IMR-90 (cell line): ENCODE data around the gene HYAL2. TPM values are rescaled to one million over a fixed set of nuclear protein-coding genes. Genes with fewer than 3 reads are reported as not detected.

Source experiments
- ATAC-seq: fragments of 200-7000 bp; cut with Tn5 transposase; 2 replicates; pipeline ENCODE4 v1.9.1; 2020; ENCODE audit warnings: low read depth, mild to moderate bottlenecking, moderate library complexity
- BruUV-seq: library from RNA; stranded (reverse); fragments of 400-500 nt; replicated peaks from 2 replicates; lab custom pipeline; 2021; lab: Mats Ljungman, UMichigan
- CTCF ChIA-PET: fragments of 300-600 bp; formaldehyde crosslinking; extraction: SDS; loops from one replicate; lab custom pipeline; 2021; ENCODE audit warnings: antibody characterized with exemption; lab: Yijun Ruan, JAX
- POLR2A ChIA-PET: fragments of 300-600 bp; sonication (Branson Sonifier 250); formaldehyde crosslinking; loops from one replicate; lab custom pipeline; 2022; ENCODE audit warnings: antibody characterized with exemption; ENCODE audit not compliant: unreplicated experiment; lab: Charles Lee
- DNase-seq: peaks from one replicate; pipeline ENCODE4 v3.0.0; 2013
- H2AFZ ChIP-seq: replicated peaks from 2 replicates; pipeline ENCODE3; 2013; ENCODE audit warnings: low read length, mild to moderate bottlenecking; ENCODE audit not compliant: poor library complexity
- H2AK5ac ChIP-seq: 2 replicates; pipeline ENCODE4 v1.6.1; 2013; ENCODE audit warnings: low read depth, low read length, inconsistent platforms
- H2AK9ac ChIP-seq: replicated peaks from 2 replicates; pipeline ENCODE3; 2013; ENCODE audit warnings: mild to moderate bottlenecking, low read depth, low read length, moderate library complexity; ENCODE audit not compliant: poor library complexity
- H2BK120ac ChIP-seq: 2 replicates; pipeline ENCODE4 v1.6.1; 2013; ENCODE audit warnings: low read depth, low read length, inconsistent platforms
- H2BK15ac ChIP-seq: 3 replicates; pipeline ENCODE4 v1.6.1; 2013; ENCODE audit warnings: low read depth, low read length, inconsistent platforms
- H2BK20ac ChIP-seq: 2 replicates; pipeline ENCODE4 v1.6.1; 2013; ENCODE audit warnings: low read depth, mild to moderate bottlenecking, inconsistent platforms, low read length, moderate library complexity
- H2BK5ac ChIP-seq: 2 replicates; pipeline ENCODE4 v1.6.1; 2013; ENCODE audit warnings: mild to moderate bottlenecking, low read depth, low read length, inconsistent platforms; ENCODE audit not compliant: poor library complexity, severe bottlenecking
- H3K14ac ChIP-seq: replicated peaks from 2 replicates; pipeline ENCODE4 v1.6.1; 2013; ENCODE audit warnings: low read depth, low read length, inconsistent platforms
- H3K18ac ChIP-seq: 2 replicates; pipeline ENCODE4 v1.6.1; 2013; ENCODE audit warnings: low read depth, low read length, control low read depth
- H3K23ac ChIP-seq: 2 replicates; pipeline ENCODE4 v1.6.1; 2013; ENCODE audit warnings: low read depth, low read length, inconsistent platforms
- H3K27ac ChIP-seq: 2 replicates; pipeline ENCODE4 v1.5.1; 2013; ENCODE audit warnings: mild to moderate bottlenecking, control low read depth, low read length; ENCODE audit not compliant: insufficient read depth
- H3K27me3 ChIP-seq: 2 replicates; pipeline ENCODE4 v1.6.1; 2013; ENCODE audit warnings: low read length; ENCODE audit not compliant: control insufficient read depth, insufficient read depth
- H3K36me3 ChIP-seq: 2 replicates; pipeline ENCODE4 v1.6.1; 2013; ENCODE audit warnings: low read length, mixed read lengths; ENCODE audit not compliant: control insufficient read depth, insufficient read depth
- H3K4ac ChIP-seq: 2 replicates; pipeline ENCODE4 v1.6.1; 2013; ENCODE audit warnings: low read depth, low read length, inconsistent platforms
- H3K4me1 ChIP-seq: 2 replicates; pipeline ENCODE4 v1.6.1; 2013; ENCODE audit warnings: low read length, mixed read lengths; ENCODE audit not compliant: control insufficient read depth, insufficient read depth
- H3K4me2 ChIP-seq: 2 replicates; pipeline ENCODE4 v1.6.1; 2013; ENCODE audit warnings: low read depth, mild to moderate bottlenecking, control low read depth, low read length, moderate library complexity
- H3K4me3 ChIP-seq: 2 replicates; pipeline ENCODE4 v1.5.1; 2013; ENCODE audit warnings: low read depth, mild to moderate bottlenecking, control low read depth, low read length, moderate library complexity; ENCODE audit not compliant: insufficient read depth
- H3K56ac ChIP-seq: 2 replicates; pipeline ENCODE4 v1.6.1; 2013; ENCODE audit warnings: low read length, inconsistent platforms; ENCODE audit not compliant: insufficient read depth; ENCODE audit errors: extremely low read depth
- H3K79me1 ChIP-seq, 2 experiments: 2 replicates each; pipeline ENCODE4 v1.6.1; 2013; ENCODE audit warnings: low read length in 2 of 2, inconsistent platforms in 1 of 2, low read depth in 1 of 2
- H3K9ac ChIP-seq: 2 replicates; pipeline ENCODE4 v1.6.1; 2013; ENCODE audit warnings: low read depth, low read length, control low read depth
- H3K9me1 ChIP-seq: 2 replicates; pipeline ENCODE4 v1.6.1; 2013; ENCODE audit warnings: low read length, inconsistent platforms; ENCODE audit not compliant: insufficient read depth
- H3K9me3 ChIP-seq: 2 replicates; pipeline ENCODE4 v1.6.1; 2013; ENCODE audit warnings: low read length; ENCODE audit not compliant: control insufficient read depth, insufficient read depth
- H4K20me1 ChIP-seq: 2 replicates; pipeline ENCODE4 v1.6.1; 2013; ENCODE audit warnings: low read length, inconsistent platforms; ENCODE audit not compliant: insufficient read depth
- H4K5ac ChIP-seq: 2 replicates; pipeline ENCODE4 v1.6.1; 2013; ENCODE audit warnings: mild to moderate bottlenecking, low read depth, low read length, control low read depth
- H4K8ac ChIP-seq, 2 experiments: 2 replicates each; pipeline ENCODE4 v1.6.1; 2013; ENCODE audit warnings: low read depth in 2 of 2, low read length in 2 of 2, control low read depth in 1 of 2, inconsistent platforms in 1 of 2
- H4K91ac ChIP-seq: 2 replicates; pipeline ENCODE4 v1.6.1; 2013; ENCODE audit warnings: low read depth, low read length, inconsistent platforms; ENCODE audit not compliant: insufficient read depth
- BHLHE40 ChIP-seq: fragments of 150-350 bp; IDR thresholded peaks from 2 replicates; pipeline ENCODE4 v1.6.1; 2016; ENCODE audit warnings: mild to moderate bottlenecking, low read depth, low read length
- CEBPB ChIP-seq: IDR thresholded peaks from 2 replicates; pipeline ENCODE4 v1.6.1; 2012; ENCODE audit warnings: low read depth, low read length, improper control_type of control experiment
- CTCF ChIP-seq: conservative IDR thresholded peaks from 2 replicates; pipeline ENCODE4 v1.5.1; 2012; ENCODE audit warnings: mild to moderate bottlenecking, low read depth, low read length, improper control_type of control experiment
- MAFK ChIP-seq: IDR thresholded peaks from 2 replicates; pipeline ENCODE4 v1.6.1; 2012; ENCODE audit warnings: low read depth, low read length, improper control_type of control experiment
- MAZ ChIP-seq: IDR thresholded peaks from 2 replicates; pipeline ENCODE4 v1.6.1; 2012; ENCODE audit warnings: low read depth, mild to moderate bottlenecking, low read length, improper control_type of control experiment, moderate library complexity, borderline replicate concordance
- MXI1 ChIP-seq: IDR thresholded peaks from 2 replicates; pipeline ENCODE4 v1.6.1; 2012; ENCODE audit warnings: low read depth, mild to moderate bottlenecking, low read length, moderate library complexity, borderline replicate concordance
- NFE2L2 ChIP-seq: fragments of 150-350 bp; IDR thresholded peaks from 2 replicates; pipeline ENCODE4 v1.6.1; 2016; ENCODE audit warnings: low read depth, mild to moderate bottlenecking, low read length
- POLR2A ChIP-seq: IDR thresholded peaks from 2 replicates; pipeline ENCODE4 v1.6.1; 2012; ENCODE audit warnings: mild to moderate bottlenecking, low read depth, low read length
- RAD21 ChIP-seq: IDR thresholded peaks from 2 replicates; pipeline ENCODE4 v1.6.1; 2012; ENCODE audit warnings: low read length, improper control_type of control experiment
- RCOR1 ChIP-seq: IDR thresholded peaks from 2 replicates; pipeline ENCODE4 v1.6.1; 2012; ENCODE audit warnings: mild to moderate bottlenecking, low read length, improper control_type of control experiment; ENCODE audit not compliant: insufficient replicate concordance
- RFX5 ChIP-seq: IDR thresholded peaks from 2 replicates; pipeline ENCODE4 v1.8.0; 2012; ENCODE audit warnings: low read depth, mild to moderate bottlenecking, low read length, moderate library complexity
- USF2 ChIP-seq: fragments of 150-350 bp; IDR thresholded peaks from 2 replicates; pipeline ENCODE4 v1.6.1; 2017; ENCODE audit warnings: mild to moderate bottlenecking, antibody characterized with exemption, low read length, low read depth
- WGBS, 2 experiments: methylation state at CpG; one replicate each; pipeline versions ENCODE4 v1.1.5 to v1.1.7; 2013; ENCODE audit warnings: missing lambda C conversion rate in 2 of 2; ENCODE audit not compliant: insufficient read length in 1 of 2; ENCODE audit errors: extremely low coverage in 2 of 2; 5-methylcytosine and 5-hydroxymethylcytosine counted together
- dilution Hi-C: fragments of 300-500 bp; cut with HindIII; formaldehyde crosslinking; loops from one replicate; pipeline ENCODE4 v1.14.3; 2018; ENCODE audit warnings: low sequenced_read_pairs; ENCODE audit not compliant: unreplicated experiment
- in situ Hi-C: fragments of 300-500 bp; cut with MboI; formaldehyde crosslinking; loops from 3 replicates; pipeline ENCODE4 v1.14.3; 2019; ENCODE audit warnings: low sequenced_read_pairs, inconsistent platforms, mixed read lengths
- intact Hi-C: fragments of 100-400 bp; cut with micrococcal nuclease; formaldehyde crosslinking; loops from 2 replicates; pipeline ENCODE4 v1.10.0; 2022
- polyA plus RNA-seq, 3 experiments: library from polyadenylated mRNA; depleted of rRNA; stranded (reverse); fragments of >200 nt; gene quantifications; 2 replicates each; pipeline ENCODE4 v1.2.3, GENCODE V29; 2012; ENCODE audit warnings: low replicate concordance in 1 of 3
- total RNA-seq: library from RNA; depleted of rRNA; stranded (reverse); fragments of >200 nt; gene quantifications from 2 replicates; pipeline ENCODE4 v1.2.3, GENCODE V29; 2012
- TF ChIP-seq, protein P1 (sequence below): fragments of 150-350 bp; IDR thresholded peaks from 2 replicates; pipeline ENCODE4 v1.6.1; 2016; ENCODE audit warnings: low read depth, mild to moderate bottlenecking, low read length, moderate library complexity, borderline replicate concordance

HYAL2 gene
- total and polyA plus RNA-seq, 2 of the 4 experiments (the other 2 are of a cell fraction) = 56.8 to 104 TPM

DNA sequence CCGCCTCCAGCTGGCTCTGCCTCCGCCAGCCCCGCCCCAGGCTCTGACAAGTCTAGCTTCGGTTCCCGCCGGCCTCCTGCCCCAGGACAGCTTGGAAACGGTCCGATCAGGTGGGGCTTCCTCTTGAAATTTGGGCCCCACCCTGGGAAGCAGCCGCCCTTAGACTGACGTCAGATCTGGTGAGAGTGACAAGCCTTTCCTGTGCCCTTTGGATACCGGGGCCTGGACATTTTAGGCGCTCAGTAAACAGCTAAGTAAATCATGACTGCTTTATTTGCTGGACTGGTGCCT is 23.0 kb downstream of the HYAL2 start:
- H2AK5ac ChIP-seq = peak overlapping the region; percentile 59
- ATAC-seq = no peak
- peak overlapping the region; percentile 68 for H3K4ac ChIP-seq
- H4K8ac ChIP-seq = peak overlapping the region; percentile 46 to 80; a peak in 3 of 4 replicates
- peak overlapping the region; percentile 61 for H2BK5ac ChIP-seq
- H3K14ac ChIP-seq = peak overlapping the region; percentile 7
- H2AFZ ChIP-seq = peak overlapping the region; percentile 95
- peak overlapping the region; percentile 16; the same call in 1 of the 2 replicates for H4K5ac ChIP-seq
- dilution Hi-C loops = no loop called here
- H2AK9ac ChIP-seq = peak overlapping the region; percentile 90
- H2BK20ac ChIP-seq = peak overlapping the region; percentile 15; the same call in 1 of the 2 replicates
- peak overlapping the region; percentile 30 for H4K91ac ChIP-seq
- intact Hi-C loops = no loop called here
- WGBS, 2 experiments = 0% methylated on average over 12 of the region's 12 CpGs; no CpG with 5 or more reads in 1 of the 2 experiments
- H3K4me3 ChIP-seq = peak overlapping the region; percentile 59
- peak overlapping the region; percentile 92 for H3K4me2 ChIP-seq
- ChIA-PET POLR2A (interaction anchor here (0.7 kb wide), 1 partner anchor 16 kb away, joined by 15 read pairs; no protein-coding TSS in a partner anchor), CTCF (interaction anchor here (1.9 kb wide), 1 partner anchor 24 kb away, joined by 4 read pairs; no protein-coding TSS in a partner anchor)
- no peak for TF ChIP-seq RCOR1
- TF ChIP-seq MXI1 = no peak
- TF ChIP-seq USF2 = no peak
- TF ChIP-seq RFX5 = no peak
- no peak for TF ChIP-seq BHLHE40
- no peak for TF ChIP-seq CEBPB
- TF ChIP-seq RAD21 = no peak
- TF ChIP-seq NFE2L2 = no peak
- TF ChIP-seq, protein P1, sequence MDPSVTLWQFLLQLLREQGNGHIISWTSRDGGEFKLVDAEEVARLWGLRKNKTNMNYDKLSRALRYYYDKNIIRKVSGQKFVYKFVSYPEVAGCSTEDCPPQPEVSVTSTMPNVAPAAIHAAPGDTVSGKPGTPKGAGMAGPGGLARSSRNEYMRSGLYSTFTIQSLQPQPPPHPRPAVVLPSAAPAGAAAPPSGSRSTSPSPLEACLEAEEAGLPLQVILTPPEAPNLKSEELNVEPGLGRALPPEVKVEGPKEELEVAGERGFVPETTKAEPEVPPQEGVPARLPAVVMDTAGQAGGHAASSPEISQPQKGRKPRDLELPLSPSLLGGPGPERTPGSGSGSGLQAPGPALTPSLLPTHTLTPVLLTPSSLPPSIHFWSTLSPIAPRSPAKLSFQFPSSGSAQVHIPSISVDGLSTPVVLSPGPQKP = no peak
- TF ChIP-seq MAZ = no peak
- no peak for TF ChIP-seq POLR2A
- no peak for TF ChIP-seq MAFK
- TF ChIP-seq CTCF = no peak
- peak overlapping the region; percentile 18; the same call in 1 of the 3 replicates for H2BK15ac ChIP-seq
- no peaks in the 10 kb centered on the region for H3K36me3 ChIP-seq
- no peaks in the 10 kb centered on the region for H3K9me3 ChIP-seq
- H2BK120ac ChIP-seq = 0 out of 2 replicates have a peak overlapping the region, but pooled peaks have one; percentile 7
- in situ Hi-C loops = no loop called here
- H3K27me3 ChIP-seq = no peaks in the 10 kb centered on the region
- peak overlapping the region; percentile 41 for H3K56ac ChIP-seq
- peak overlapping the region; percentile 63 for H3K27ac ChIP-seq
- peak overlapping the region; percentile 73 for H3K23ac ChIP-seq
- no TSS peak for BruUV-seq
- no peak for DNase-seq
- peaks cover 13 to 29% of the 10 kb centered on the region in 2 experiments; a peak in 3 of 4 replicates for H3K79me1 ChIP-seq
- H4K20me1 ChIP-seq = no peaks in the 10 kb centered on the region
- peaks cover 19% of the 10 kb centered on the region for H3K9me1 ChIP-seq
- H3K18ac ChIP-seq = peak overlapping the region; percentile 33
- peaks cover 13% of the 10 kb centered on the region for H3K4me1 ChIP-seq
- peak overlapping the region; percentile 71 for H3K9ac ChIP-seq
